ENCODE data around the gene ACADSB.

DNA sequence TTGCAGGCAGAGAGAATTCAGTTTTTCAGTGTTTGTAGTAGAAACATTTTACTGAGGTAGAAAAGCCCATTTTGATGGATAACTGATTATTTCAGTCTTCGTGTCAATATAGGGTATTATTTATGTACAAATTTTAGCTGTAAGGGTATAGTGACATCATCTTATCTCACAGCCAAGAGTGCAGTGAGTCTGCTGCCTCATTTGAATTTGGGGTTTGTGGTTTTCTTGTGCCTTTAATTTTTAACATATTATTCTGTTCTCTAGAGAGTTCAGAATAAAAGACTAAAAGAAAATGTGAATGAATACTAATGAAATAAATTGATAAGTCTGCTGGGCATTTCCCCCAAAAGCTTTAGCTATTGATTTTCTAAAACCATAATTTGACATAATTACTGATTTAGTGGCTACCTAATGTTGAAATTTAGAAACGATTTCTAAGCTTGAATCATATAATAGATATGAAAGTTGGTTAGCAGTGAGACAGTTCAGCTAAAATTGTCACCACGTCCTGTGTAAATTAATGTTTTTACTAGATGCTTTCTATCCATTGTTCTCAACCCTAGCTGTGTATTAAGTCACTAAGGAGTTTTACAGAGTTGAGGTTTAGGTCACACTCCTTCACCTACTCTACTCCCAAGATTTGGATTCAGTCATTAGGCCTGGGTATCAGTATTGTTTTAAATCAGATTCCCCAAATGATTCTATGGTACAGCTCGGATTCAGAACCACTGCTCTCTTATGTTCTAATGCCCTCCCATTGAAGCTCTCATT lies 37.3 kb downstream of the ACADSB start:
- TF ChIP-seq POLR2AphosphoS5 (IDR thresholded peaks at IDR 0.05) (no peak), POLR2A (IDR thresholded peaks at IDR 0.05) (no peak), EP300 (IDR thresholded peaks at IDR 0.05; ENCODE audit: low read depth) (no peak)
- TF ChIP-seq, protein P1, sequence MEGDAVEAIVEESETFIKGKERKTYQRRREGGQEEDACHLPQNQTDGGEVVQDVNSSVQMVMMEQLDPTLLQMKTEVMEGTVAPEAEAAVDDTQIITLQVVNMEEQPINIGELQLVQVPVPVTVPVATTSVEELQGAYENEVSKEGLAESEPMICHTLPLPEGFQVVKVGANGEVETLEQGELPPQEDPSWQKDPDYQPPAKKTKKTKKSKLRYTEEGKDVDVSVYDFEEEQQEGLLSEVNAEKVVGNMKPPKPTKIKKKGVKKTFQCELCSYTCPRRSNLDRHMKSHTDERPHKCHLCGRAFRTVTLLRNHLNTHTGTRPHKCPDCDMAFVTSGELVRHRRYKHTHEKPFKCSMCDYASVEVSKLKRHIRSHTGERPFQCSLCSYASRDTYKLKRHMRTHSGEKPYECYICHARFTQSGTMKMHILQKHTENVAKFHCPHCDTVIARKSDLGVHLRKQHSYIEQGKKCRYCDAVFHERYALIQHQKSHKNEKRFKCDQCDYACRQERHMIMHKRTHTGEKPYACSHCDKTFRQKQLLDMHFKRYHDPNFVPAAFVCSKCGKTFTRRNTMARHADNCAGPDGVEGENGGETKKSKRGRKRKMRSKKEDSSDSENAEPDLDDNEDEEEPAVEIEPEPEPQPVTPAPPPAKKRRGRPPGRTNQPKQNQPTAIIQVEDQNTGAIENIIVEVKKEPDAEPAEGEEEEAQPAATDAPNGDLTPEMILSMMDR (IDR thresholded peaks at IDR 0.05), result no peak

Data from transverse colon (tissue), 4 donors.